Testis (tissue), 3 donors: ENCODE measurements around the gene ZNF607. TPM values are rescaled to one million over a fixed set of nuclear protein-coding genes. Genes with fewer than 3 reads are reported as not detected.
"Not testable (repeated sequence)": the region's sequence is repeated elsewhere in the genome, so short reads cannot be mapped to it uniquely, and the experiment has no call there.

Experiments
- DNase-seq: peaks from one replicate; pipeline ENCODE4 v3.0.0-alpha.2; 2019
- H3K27ac ChIP-seq, 2 donors: fragments of 200-600 bp; sonication (generic); one replicate each; pipeline ENCODE4 v1.5.1; 2019
- H3K27me3 ChIP-seq: fragments of 200-600 bp; sonication (generic); one replicate; pipeline ENCODE4 v1.5.1; 2019
- H3K36me3 ChIP-seq: fragments of 200-600 bp; sonication (generic); one replicate; pipeline ENCODE4 v1.5.1; 2017; ENCODE audit warnings: low read depth; ENCODE audit errors: missing control alignments
- H3K4me1 ChIP-seq: fragments of 200-600 bp; sonication (generic); one replicate; pipeline ENCODE4 v1.5.1; 2019
- H3K4me3 ChIP-seq, 2 donors: fragments of 200-600 bp; sonication (generic); one replicate each; pipeline ENCODE4 v1.5.1; 2017 to 2019
- H3K9me3 ChIP-seq: fragments of 200-600 bp; sonication (generic); one replicate; pipeline ENCODE4 v1.5.1; 2017
- CTCF ChIP-seq, 3 experiments: fragments of 450-650 bp in 2 of 3; fragments of 200-600 bp in 1 of 3; sonication (generic) in 1 of 3; IDR thresholded peaks; one replicate each; pipeline ENCODE4 v1.5.1; 2016 to 2019; ENCODE audit warnings: antibody characterized with exemption in 3 of 3, mild to moderate bottlenecking in 2 of 3, moderate library complexity in 1 of 3
- POLR2A ChIP-seq: fragments of 450-650 bp; IDR thresholded peaks from one replicate; pipeline ENCODE4 v1.6.1; 2017; ENCODE audit warnings: antibody characterized with exemption, mild to moderate bottlenecking, moderate library complexity
- WGBS, 2 donors: methylation state at CpG; one replicate each; pipeline ENCODE4 v1.1.5; 2018; 5-methylcytosine and 5-hydroxymethylcytosine counted together
- intact Hi-C: fragments of 100-400 bp; cut with DNase I; formaldehyde crosslinking; loops from one replicate; pipeline ENCODE4 v1.15.1; 2023; ENCODE audit warnings: low total_unique reads
- polyA plus RNA-seq: library from polyadenylated mRNA; stranded (reverse); fragments of 350-450 nt; fragmentation: Illumina TruSeq; extraction: RNeasy Lipid Tissue Mini Kit (QIAGEN cat#74804); gene quantifications from one replicate; pipeline ENCODE4 v1.2.3, GENCODE V29; 2014; ENCODE audit warnings: low read depth, low replicate concordance; ENCODE audit not compliant: insufficient read depth
- total RNA-seq, 2 donors: library from RNA; depleted of rRNA; stranded (reverse); fragments of >200 nt; gene quantifications; one replicate each; pipeline ENCODE4 v1.2.3, GENCODE V29; 2016

ZNF607 gene
- total and polyA plus RNA-seq, 3 donors from 2014 or later = 7.7 to 10.2 (median 9.6) TPM

- no peak overlapping the region for H3K27ac ChIP-seq
- intact Hi-C loops = no loop called here
- TF ChIP-seq CTCF (IDR thresholded peaks at IDR 0.05) = no peak
- no peak for TF ChIP-seq POLR2A
- H3K9me3 ChIP-seq = no peaks in the 10 kb centered on the region
- no peak overlapping the region for H3K4me3 ChIP-seq
- H3K36me3 ChIP-seq = no peaks in the 10 kb centered on the region
- H3K4me1 ChIP-seq = no peaks in the 10 kb centered on the region
- no peaks in the 10 kb centered on the region for H3K27me3 ChIP-seq
- no peak for DNase-seq
- 86 to 89% methylated on average over 3 of the region's 3 CpGs for WGBS, 2 donors
These were observed 36.0 kb downstream of the ZNF607 start for GRCh38 chr19:37683520-37683919.

GRCh38 chr19:37669450-37669914 lies 50.1 kb downstream of the ZNF607 start:
- no peak overlapping the region for H3K27ac ChIP-seq
- no peaks in the 10 kb centered on the region for H3K36me3 ChIP-seq
- no peaks in the 10 kb centered on the region for H3K27me3 ChIP-seq
- H3K4me1 ChIP-seq = no peaks in the 10 kb centered on the region
- WGBS, 2 donors = 90 to 92% methylated on average over 6 of the region's 6 CpGs
- peaks cover 4% of the 10 kb centered on the region for H3K9me3 ChIP-seq
- no peak for DNase-seq
- TF ChIP-seq CTCF (IDR thresholded peaks at IDR 0.05) (no peak), POLR2A (no peak)
- H3K4me3 ChIP-seq = no peak overlapping the region
- intact Hi-C loops = no loop called here

- intact Hi-C loops, H3K27ac ChIP-seq, H3K27me3 ChIP-seq, H3K4me1 ChIP-seq, DNase-seq, H3K9me3 ChIP-seq, H3K36me3 ChIP-seq: not testable (repeated sequence)
- peak overlapping the region in 1 of 2 donors; percentile 70 for H3K4me3 ChIP-seq
- WGBS, 2 donors = 56 to 83% methylated on average over 8 of the region's 8 CpGs
These were observed 62.4 kb downstream of the ZNF607 start for GRCh38 chr19:37657157-37657556.

GRCh38 chr19:37655689-37656371 lies 63.7 kb downstream of the ZNF607 start:
- intact Hi-C loops = no loop called here
- Histone ChIP-seq H3K4me3 (peak overlapping the region; percentile 70 to 77), H3K27ac (peak overlapping the region; percentile 95 to 96), H3K36me3 (no peaks in the 10 kb centered on the region), H3K9me3 (no peaks in the 10 kb centered on the region), H3K27me3 (no peaks in the 10 kb centered on the region), H3K4me1 (peaks cover 9% of the 10 kb centered on the region)
- peak; percentile 88 for DNase-seq
- no peak for TF ChIP-seq POLR2A
- 0 to 1% methylated on average over 17 to 57 of the region's 57 CpGs for WGBS, 2 donors

GRCh38 chr19:37655301-37655688 lies 64.3 kb downstream of the ZNF607 start, which contains the start of gene ZFP30:
Gene ZFP30, minus strand, starts transcription at chr19:37655465. Its CDS starts 7,643 bp downstream, at chr19:37647822.
- H3K4me1 ChIP-seq = peaks cover 9% of the 10 kb centered on the region
- H3K4me3 ChIP-seq = peak within 1 kb of the TSS; percentile 70 to 77
- peak within 1 kb of the TSS; percentile 95 to 96 for H3K27ac ChIP-seq
- H3K36me3 ChIP-seq = no peaks in the 10 kb centered on the region
- no peak for TF ChIP-seq POLR2A
- TF ChIP-seq CTCF (IDR thresholded peaks at IDR 0.05) = no peak
- WGBS, 2 donors = 0 to 3% methylated on average over 4 to 23 of the region's 34 CpGs
- no peaks in the 10 kb centered on the region for H3K27me3 ChIP-seq
- H3K9me3 ChIP-seq = no peaks in the 10 kb centered on the region
- DNase-seq = peak; percentile 94
- intact Hi-C loops = no loop called here
